ENCODE data around the gene DDX46. TPM values are rescaled to one million over a fixed set of nuclear protein-coding genes. Genes with fewer than 3 reads are reported as not detected.
"Not testable (repeated sequence)": the region's sequence is repeated elsewhere in the genome, so short reads cannot be mapped to it uniquely, and the experiment has no call there.

Gene DDX46, protein sequence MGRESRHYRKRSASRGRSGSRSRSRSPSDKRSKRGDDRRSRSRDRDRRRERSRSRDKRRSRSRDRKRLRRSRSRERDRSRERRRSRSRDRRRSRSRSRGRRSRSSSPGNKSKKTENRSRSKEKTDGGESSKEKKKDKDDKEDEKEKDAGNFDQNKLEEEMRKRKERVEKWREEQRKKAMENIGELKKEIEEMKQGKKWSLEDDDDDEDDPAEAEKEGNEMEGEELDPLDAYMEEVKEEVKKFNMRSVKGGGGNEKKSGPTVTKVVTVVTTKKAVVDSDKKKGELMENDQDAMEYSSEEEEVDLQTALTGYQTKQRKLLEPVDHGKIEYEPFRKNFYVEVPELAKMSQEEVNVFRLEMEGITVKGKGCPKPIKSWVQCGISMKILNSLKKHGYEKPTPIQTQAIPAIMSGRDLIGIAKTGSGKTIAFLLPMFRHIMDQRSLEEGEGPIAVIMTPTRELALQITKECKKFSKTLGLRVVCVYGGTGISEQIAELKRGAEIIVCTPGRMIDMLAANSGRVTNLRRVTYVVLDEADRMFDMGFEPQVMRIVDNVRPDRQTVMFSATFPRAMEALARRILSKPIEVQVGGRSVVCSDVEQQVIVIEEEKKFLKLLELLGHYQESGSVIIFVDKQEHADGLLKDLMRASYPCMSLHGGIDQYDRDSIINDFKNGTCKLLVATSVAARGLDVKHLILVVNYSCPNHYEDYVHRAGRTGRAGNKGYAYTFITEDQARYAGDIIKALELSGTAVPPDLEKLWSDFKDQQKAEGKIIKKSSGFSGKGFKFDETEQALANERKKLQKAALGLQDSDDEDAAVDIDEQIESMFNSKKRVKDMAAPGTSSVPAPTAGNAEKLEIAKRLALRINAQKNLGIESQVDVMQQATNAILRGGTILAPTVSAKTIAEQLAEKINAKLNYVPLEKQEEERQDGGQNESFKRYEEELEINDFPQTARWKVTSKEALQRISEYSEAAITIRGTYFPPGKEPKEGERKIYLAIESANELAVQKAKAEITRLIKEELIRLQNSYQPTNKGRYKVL
- total RNA-seq (2014; rRNA removed; shearing (Covaris generic)) (16.9 and 21.4 TPM in 2 replicates), polyA plus RNA-seq (2016; fragmentation: Nextera tagmentation; extraction: Ambion mirVana) (15.4 and 19.6 TPM in 2 replicates)

DNA sequence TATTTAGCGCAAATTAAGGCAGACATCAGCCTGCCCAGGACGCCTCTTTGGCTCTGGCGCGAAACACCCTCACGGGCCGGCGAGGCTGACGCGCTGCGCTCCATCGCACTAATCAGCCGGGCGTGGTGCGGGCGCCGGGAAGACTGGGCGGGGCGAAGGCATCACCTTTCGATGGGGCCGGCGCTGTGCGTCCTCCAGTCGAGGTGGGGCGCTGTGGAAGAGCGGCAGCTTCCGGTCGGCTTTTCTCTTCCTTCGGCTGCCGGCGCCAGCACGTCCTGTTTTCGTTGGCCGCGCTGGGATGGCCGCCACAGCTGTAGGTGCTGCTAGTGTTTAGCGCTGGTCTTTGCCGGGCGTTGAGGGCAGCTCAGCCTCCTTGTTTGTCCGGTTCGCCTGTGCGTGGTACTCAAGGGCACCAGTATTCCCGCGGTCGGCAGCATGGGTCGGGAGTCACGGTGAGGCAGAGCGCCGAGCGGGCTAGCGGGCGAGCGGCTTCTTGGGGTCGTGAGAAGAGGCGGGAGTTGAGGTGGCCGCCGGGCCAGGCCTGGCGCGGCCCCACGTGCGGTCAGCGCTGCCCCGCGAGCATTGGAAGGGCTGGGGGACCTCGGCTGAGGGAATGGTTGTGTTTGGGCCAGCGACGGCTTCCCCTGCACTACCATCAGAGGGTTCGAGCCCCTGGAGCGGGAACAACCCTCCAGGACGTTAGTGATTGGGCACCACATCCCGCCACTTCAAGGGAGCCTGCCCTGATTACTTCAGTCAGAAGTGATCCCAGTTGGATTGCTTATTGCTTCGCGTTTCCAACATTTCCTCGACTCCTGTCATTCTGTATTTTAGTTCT, at the start of gene DDX46:
Gene DDX46, plus strand, starts transcription at position 276 of the 838 bp plus-strand sequence. Its CDS starts 160 bp downstream, at position 436.
- peak within 1 kb of the TSS; percentile 88 for H3K9ac ChIP-seq
- peak within 1 kb of the TSS; percentile 63 for H3K27ac ChIP-seq
- TF ChIP-seq EZH2 (IDR thresholded peaks at IDR 0.05; ENCODE audit: insufficient read depth, poor library complexity, severe bottlenecking) (no peak), EZH2phosphoT487 (IDR thresholded peaks at IDR 0.05; ENCODE audit: insufficient read depth, low read depth) (no peak)
- peaks cover 12% of the 10 kb centered on the region for H3K4me1 ChIP-seq (ENCODE audit: insufficient read depth)
- in situ Hi-C loops (cut with MboI), result no loop called here
- H3K36me3 ChIP-seq (ENCODE audit: low read depth), result peaks cover under 1% of the 10 kb centered on the region; the same call in 1 of the 2 replicates
- H4K20me1 ChIP-seq (ENCODE audit: insufficient read depth), result no peaks in the 10 kb centered on the region
- 0 out of 2 replicates have a peak, but pooled peaks cover 14% of the 10 kb centered on the region for H3F3A ChIP-seq (ENCODE audit: insufficient read depth)
- H3K27me3 ChIP-seq (replicated peaks; ENCODE audit: insufficient read depth), result no peaks in the 10 kb centered on the region
- peak within 1 kb of the TSS; percentile 95 for H3K4me2 ChIP-seq (ENCODE audit: unreplicated experiment)
- H3K4me3 ChIP-seq, result peak within 1 kb of the TSS; percentile 94
- no peaks in the 10 kb centered on the region for H3K9me2 ChIP-seq (ENCODE audit: insufficient read depth)
- WGBS, 2 experiments (ENCODE audit: low coverage in 1 of 2, low lambda C conversion rate in 2 of 2, missing lambda C conversion rate in 2 of 2), result 1% methylated on average over 73 of the region's 73 CpGs
- DNase-seq, result peak; percentile 99
- peaks cover 51% of the 10 kb centered on the region for H3K79me2 ChIP-seq (ENCODE audit: insufficient read depth)
- H2AFZ ChIP-seq, result peak within 1 kb of the TSS; percentile 99
- no peaks in the 10 kb centered on the region for H3K9me3 ChIP-seq (ENCODE audit: low read depth)

DNA sequence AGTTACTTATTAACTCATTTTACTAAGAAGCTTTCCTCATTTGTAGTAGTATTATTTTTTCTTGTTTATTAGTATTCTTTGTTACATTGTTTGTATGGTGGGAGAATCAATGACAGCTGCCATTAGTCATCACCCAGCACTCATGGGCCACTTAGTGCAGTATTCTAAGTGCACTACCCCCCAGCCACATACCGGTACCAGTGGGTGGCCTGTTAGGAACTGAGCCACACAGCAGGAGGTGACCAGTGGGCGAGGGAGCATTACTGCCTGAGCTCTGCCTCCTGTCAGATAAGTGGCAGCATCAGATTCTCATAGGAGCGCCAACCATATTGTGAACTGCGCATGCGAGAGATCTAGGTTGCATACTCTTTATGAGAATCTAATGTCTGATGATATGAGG, 44.5 kb upstream of the DDX46 start:
- H3K4me2 ChIP-seq (ENCODE audit: unreplicated experiment), result no peak overlapping the region
- no peaks in the 10 kb centered on the region for H4K20me1 ChIP-seq (ENCODE audit: insufficient read depth)
- H3K9ac ChIP-seq, result no peak overlapping the region
- peaks cover 18% of the 10 kb centered on the region for H3K79me2 ChIP-seq (ENCODE audit: insufficient read depth)
- peaks cover 84% of the 10 kb centered on the region for H3K36me3 ChIP-seq (ENCODE audit: low read depth)
- no peak for DNase-seq
- H3K27ac ChIP-seq, result no peak overlapping the region
- H3F3A ChIP-seq (ENCODE audit: insufficient read depth), result no peaks in the 10 kb centered on the region
- in situ Hi-C loops (cut with MboI), result no loop called here
- H3K27me3 ChIP-seq (replicated peaks; ENCODE audit: insufficient read depth), result no peaks in the 10 kb centered on the region
- no peak for TF ChIP-seq EZH2 (IDR thresholded peaks at IDR 0.05; ENCODE audit: insufficient read depth, poor library complexity, severe bottlenecking)
- no peak for TF ChIP-seq EZH2phosphoT487 (IDR thresholded peaks at IDR 0.05; ENCODE audit: insufficient read depth, low read depth)
- H3K9me2 ChIP-seq (ENCODE audit: insufficient read depth), result no peaks in the 10 kb centered on the region
- H3K4me3 ChIP-seq, result no peak overlapping the region
- no peak overlapping the region for H2AFZ ChIP-seq
- no peaks in the 10 kb centered on the region for H3K4me1 ChIP-seq (ENCODE audit: insufficient read depth)
- WGBS, 2 experiments (ENCODE audit: low coverage in 1 of 2, low lambda C conversion rate in 2 of 2, missing lambda C conversion rate in 2 of 2), result 93 to 94% methylated on average over 5 of the region's 5 CpGs
- H3K9me3 ChIP-seq (ENCODE audit: low read depth), result no peaks in the 10 kb centered on the region

DNA sequence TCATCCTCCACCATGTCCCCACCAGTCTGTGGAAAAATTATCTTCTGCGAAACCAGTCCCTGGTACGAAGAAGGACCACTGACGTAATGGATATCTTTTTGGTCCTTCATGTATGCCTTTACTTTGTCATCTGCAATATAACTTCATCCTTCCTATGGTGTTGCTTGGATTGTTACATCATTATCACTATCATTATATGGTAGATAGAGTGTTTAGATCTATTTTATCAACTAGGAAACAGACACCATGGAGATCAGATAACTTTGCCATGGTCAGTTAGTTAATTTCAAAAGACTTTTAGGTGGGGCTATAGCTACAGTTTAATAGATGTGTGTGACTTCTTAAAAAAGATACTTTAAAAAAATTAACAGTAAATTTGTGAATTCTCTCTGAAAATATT, 44.0 kb upstream of the DDX46 start:
- Histone ChIP-seq H4K20me1 (ENCODE audit: insufficient read depth) (no peaks in the 10 kb centered on the region), H3K4me3 (no peak overlapping the region), H3K79me2 (ENCODE audit: insufficient read depth) (peaks cover 18% of the 10 kb centered on the region), H3K27me3 (replicated peaks; ENCODE audit: insufficient read depth) (no peaks in the 10 kb centered on the region), H3F3A (ENCODE audit: insufficient read depth) (no peaks in the 10 kb centered on the region), H3K27ac (no peak overlapping the region), H3K9ac (no peak overlapping the region), H3K4me2 (ENCODE audit: unreplicated experiment) (no peak overlapping the region), H3K36me3 (ENCODE audit: low read depth) (peaks cover 80% of the 10 kb centered on the region), H3K9me2 (ENCODE audit: insufficient read depth) (no peaks in the 10 kb centered on the region), H3K9me3 (ENCODE audit: low read depth) (no peaks in the 10 kb centered on the region), H3K4me1 (ENCODE audit: insufficient read depth) (no peaks in the 10 kb centered on the region), H2AFZ (no peak overlapping the region)
- DNase-seq, result no peak
- TF ChIP-seq EZH2 (IDR thresholded peaks at IDR 0.05; ENCODE audit: insufficient read depth, poor library complexity, severe bottlenecking) (no peak), EZH2phosphoT487 (IDR thresholded peaks at IDR 0.05; ENCODE audit: insufficient read depth, low read depth) (no peak)
- 93 to 95% methylated on average over 3 of the region's 3 CpGs for WGBS, 2 experiments (ENCODE audit: low coverage in 1 of 2, low lambda C conversion rate in 2 of 2, missing lambda C conversion rate in 2 of 2)
- in situ Hi-C loops (cut with MboI), result no loop called here

DNA sequence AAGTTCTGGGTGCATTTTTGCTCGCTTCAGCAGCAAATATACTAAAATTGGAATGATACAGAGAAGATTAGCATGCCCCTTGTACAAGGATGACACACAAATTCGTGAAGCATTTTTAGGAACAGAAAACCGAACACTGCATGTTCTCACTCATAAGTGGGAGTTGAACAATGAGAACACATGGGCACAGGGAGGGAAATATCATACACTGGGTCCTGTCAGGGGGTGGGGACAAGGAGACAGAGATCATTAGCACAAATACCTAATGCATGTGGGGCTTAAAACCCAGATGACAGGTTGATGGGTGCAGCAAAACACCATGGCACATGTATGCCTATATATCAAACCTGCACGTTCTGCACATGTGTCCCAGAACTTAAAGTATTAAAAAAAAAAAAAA, 43.1 kb upstream of the DDX46 start:
- H3K9me3 ChIP-seq (ENCODE audit: low read depth); H3K27me3 ChIP-seq (replicated peaks; ENCODE audit: insufficient read depth); H4K20me1 ChIP-seq (ENCODE audit: insufficient read depth); H3F3A ChIP-seq (ENCODE audit: insufficient read depth); H3K4me1 ChIP-seq (ENCODE audit: insufficient read depth); DNase-seq; H2AFZ ChIP-seq; H3K4me2 ChIP-seq (ENCODE audit: unreplicated experiment); H3K4me3 ChIP-seq; H3K9me2 ChIP-seq (ENCODE audit: insufficient read depth); in situ Hi-C loops (cut with MboI); H3K9ac ChIP-seq; H3K27ac ChIP-seq: not testable (repeated sequence)
- Histone ChIP-seq H3K79me2 (ENCODE audit: insufficient read depth) (peaks cover 18% of the 10 kb centered on the region), H3K36me3 (ENCODE audit: low read depth) (peaks cover 77% of the 10 kb centered on the region)
- 96 to 97% methylated on average over 4 of the region's 4 CpGs for WGBS, 2 experiments (ENCODE audit: low coverage in 1 of 2, low lambda C conversion rate in 2 of 2, missing lambda C conversion rate in 2 of 2)
